Immature natural killer cell (primary cell): ENCODE data around the gene CYFIP2. TPM values are rescaled to one million over a fixed set of nuclear protein-coding genes. Genes with fewer than 3 reads are reported as not detected.

Source experiments
- DNase-seq, 3 donors: peaks; one replicate each; pipeline ENCODE4 v3.0.0; 2022; ENCODE audit warnings: mixed read lengths in 1 of 3
- H3K27ac Mint-ChIP-seq, 6 donors: one replicate each; pipeline ENCODE4 v1.8.0; 2020; ENCODE audit warnings: mixed read lengths in 6 of 6, mild to moderate bottlenecking in 5 of 6, inconsistent platforms in 4 of 6, moderate library complexity in 3 of 6
- H3K27me3 Mint-ChIP-seq, 3 donors: one replicate each; pipeline ENCODE4 v1.8.0; 2020 to 2021; ENCODE audit warnings: low read depth in 3 of 3, mild to moderate bottlenecking in 3 of 3, mixed read lengths in 3 of 3, moderate library complexity in 3 of 3, inconsistent platforms in 1 of 3
- H3K36me3 Mint-ChIP-seq, 3 donors: one replicate each; pipeline ENCODE4 v1.8.0; 2020; ENCODE audit warnings: mixed read lengths in 3 of 3, inconsistent platforms in 2 of 3, mild to moderate bottlenecking in 2 of 3
- H3K4me1 Mint-ChIP-seq, 2 donors: one replicate each; pipeline ENCODE4 v1.8.0; 2020; ENCODE audit warnings: inconsistent platforms in 2 of 2, mild to moderate bottlenecking in 2 of 2, mixed read lengths in 2 of 2, moderate library complexity in 1 of 2
- H3K4me3 Mint-ChIP-seq, 5 donors: one replicate each; pipeline ENCODE4 v1.8.0; 2020; ENCODE audit warnings: mild to moderate bottlenecking in 5 of 5, mixed read lengths in 5 of 5, inconsistent platforms in 3 of 5, moderate library complexity in 3 of 5
- H3K9me3 Mint-ChIP-seq, 6 donors: one replicate each; pipeline ENCODE4 v1.8.0; 2020; ENCODE audit warnings: mild to moderate bottlenecking in 6 of 6, mixed read lengths in 6 of 6, inconsistent platforms in 4 of 6, moderate library complexity in 3 of 6
- polyA plus RNA-seq, 3 donors: library from polyadenylated mRNA; unstranded; fragments of 300-500 nt; fragmentation: Illumina TruSeq; gene quantifications; one replicate each; pipeline ENCODE4 v1.2.3, GENCODE V29; 2021

CYFIP2 gene
- polyA plus RNA-seq, 3 donors from 2014 or later, result 293 to 667 (median 513) TPM

GRCh38 chr5:157267761-157268480 lies 2.0 kb downstream of the CYFIP2 start:
- H3K27ac Mint-ChIP-seq, result peak overlapping the region; percentile 91 to 99 (median 98)
- no peak for DNase-seq
- H3K4me3 Mint-ChIP-seq, result peak overlapping the region; percentile 81 to 98 (median 95)
- H3K4me1 Mint-ChIP-seq, result peaks cover 82 to 94% of the 10 kb centered on the region in 2 donors
- peaks cover 13 to 33% (median 31%) of the 10 kb centered on the region in 3 donors for H3K27me3 Mint-ChIP-seq
- H3K36me3 Mint-ChIP-seq, result peaks cover 11 to 14% (median 11%) of the 10 kb centered on the region in 3 donors
- no peaks in the 10 kb centered on the region for H3K9me3 Mint-ChIP-seq

DNA sequence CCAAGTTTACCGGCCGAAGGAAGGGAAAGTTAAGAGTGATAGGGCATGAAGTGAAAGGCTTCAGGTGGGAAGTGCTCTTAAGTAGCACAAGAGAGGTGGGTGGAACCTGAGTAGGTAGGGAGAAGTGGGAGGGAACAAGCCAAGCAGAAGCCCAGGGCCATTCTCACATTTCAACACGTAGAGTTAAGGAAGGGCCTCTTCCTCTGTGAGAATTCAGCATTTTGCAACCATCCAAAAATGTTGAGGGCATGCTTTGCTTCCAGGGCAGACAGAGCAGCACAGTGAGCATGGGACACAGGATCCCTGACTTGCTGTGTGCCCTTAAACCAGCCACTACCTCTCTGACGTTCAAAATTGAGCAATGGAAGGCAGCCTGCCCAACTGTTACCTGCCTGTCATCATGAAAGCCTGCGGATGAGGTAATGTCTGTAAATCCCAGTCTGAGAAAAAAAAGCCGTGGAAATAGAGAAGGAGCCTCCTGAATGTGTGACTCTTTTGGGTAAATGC lies 3.3 kb downstream of the CYFIP2 start:
- H3K27ac Mint-ChIP-seq, result peak overlapping the region; percentile 99 to 100 (median 100)
- no peak for DNase-seq
- H3K4me3 Mint-ChIP-seq, result peak overlapping the region; percentile 26 to 98 (median 71)
- H3K36me3 Mint-ChIP-seq, result peaks cover 11 to 14% (median 11%) of the 10 kb centered on the region in 3 donors
- H3K4me1 Mint-ChIP-seq, result peaks cover 88 to 94% of the 10 kb centered on the region in 2 donors
- peaks cover 16 to 40% (median 38%) of the 10 kb centered on the region in 3 donors for H3K27me3 Mint-ChIP-seq
- H3K9me3 Mint-ChIP-seq, result no peaks in the 10 kb centered on the region

DNA sequence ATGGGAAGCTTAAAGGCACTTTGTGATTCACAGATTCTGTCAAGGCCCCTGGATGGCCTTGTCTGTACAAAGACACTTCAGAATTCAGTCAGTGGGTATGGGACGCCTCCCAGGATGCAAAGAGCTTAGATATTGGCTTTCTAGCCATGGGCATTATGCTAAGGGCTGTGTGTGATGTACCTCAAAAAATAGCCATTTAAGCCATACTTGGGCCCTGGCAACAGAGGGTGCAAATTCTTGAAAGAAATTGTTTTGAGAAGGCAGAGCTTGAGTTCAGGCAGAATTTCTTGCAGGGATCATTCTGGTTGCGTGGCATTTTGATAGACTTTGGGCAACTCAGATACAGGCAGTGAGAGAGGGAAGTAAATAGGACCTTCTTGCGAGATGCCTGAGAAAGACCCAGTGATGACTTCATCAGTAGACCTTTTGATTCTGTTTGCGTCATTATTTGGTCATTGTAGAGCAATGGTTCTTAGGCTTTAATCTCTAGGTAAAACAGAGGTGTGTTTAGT lies 3.9 kb downstream of the CYFIP2 start:
- Mint-ChIP-seq H3K4me1 (peaks cover 89 to 94% of the 10 kb centered on the region in 2 donors), H3K4me3 (peak overlapping the region; percentile 49 to 98 (median 73)), H3K36me3 (peaks cover 11 to 14% (median 11%) of the 10 kb centered on the region in 3 donors), H3K27me3 (peaks cover 16 to 42% (median 38%) of the 10 kb centered on the region in 3 donors), H3K27ac (peak overlapping the region; percentile 99 to 100 (median 100)), H3K9me3 (no peaks in the 10 kb centered on the region)
- DNase-seq, result no peak

GRCh38 chr5:157270771-157271170 lies 4.8 kb downstream of the CYFIP2 start:
- no peak for DNase-seq
- Mint-ChIP-seq H3K27me3 (peaks cover 13 to 35% (median 34%) of the 10 kb centered on the region in 3 donors), H3K27ac (peak overlapping the region; percentile 99 to 100 (median 100)), H3K4me1 (peaks cover 87 to 93% of the 10 kb centered on the region in 2 donors), H3K36me3 (peaks cover 11 to 14% (median 11%) of the 10 kb centered on the region in 3 donors), H3K9me3 (no peaks in the 10 kb centered on the region), H3K4me3 (peak overlapping the region; percentile 82 to 98 (median 88))

GRCh38 chr5:157271740-157272271 lies 5.9 kb downstream of the CYFIP2 start:
- Mint-ChIP-seq H3K4me1 (peaks cover 94 to 98% of the 10 kb centered on the region in 2 donors), H3K4me3 (peak overlapping the region; percentile 82 to 98 (median 88)), H3K27ac (peak overlapping the region; percentile 99 to 100 (median 100)), H3K36me3 (peaks cover 11 to 14% (median 11%) of the 10 kb centered on the region in 3 donors), H3K9me3 (no peaks in the 10 kb centered on the region), H3K27me3 (peaks cover 12 to 30% (median 30%) of the 10 kb centered on the region in 3 donors)
- peak; percentile 94 to 95 (median 94) for DNase-seq

DNA sequence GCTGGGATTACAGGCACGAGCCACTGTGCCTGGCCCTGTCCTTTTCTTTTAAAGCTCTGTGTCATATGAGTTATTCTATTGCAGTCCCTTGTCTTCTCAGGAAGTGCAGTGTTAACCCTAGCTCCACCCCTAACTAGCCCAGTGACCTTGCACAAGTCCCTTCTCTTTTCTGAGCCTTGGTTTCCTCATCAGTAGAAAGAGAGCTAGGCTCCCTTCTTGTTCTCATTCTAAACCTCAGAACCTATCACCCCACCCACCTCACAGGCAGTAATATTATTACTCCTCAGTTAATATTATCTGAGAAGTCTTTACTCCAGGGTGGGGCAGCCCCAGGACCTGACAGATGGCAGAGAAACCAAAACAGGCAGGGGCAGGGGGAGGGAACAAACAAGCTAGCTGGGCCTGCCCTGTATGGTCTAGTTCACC lies 7.2 kb downstream of the CYFIP2 start:
- H3K27me3 Mint-ChIP-seq, result peaks cover 12 to 26% (median 26%) of the 10 kb centered on the region in 3 donors
- H3K9me3 Mint-ChIP-seq, result no peaks in the 10 kb centered on the region
- peaks cover 90 to 98% of the 10 kb centered on the region in 2 donors for H3K4me1 Mint-ChIP-seq
- H3K4me3 Mint-ChIP-seq, result peak overlapping the region; percentile 82 to 98 (median 86)
- peaks cover 11 to 14% (median 11%) of the 10 kb centered on the region in 3 donors for H3K36me3 Mint-ChIP-seq
- H3K27ac Mint-ChIP-seq, result peak overlapping the region; percentile 96 to 100 (median 99)
- peak; percentile 51 to 62 (median 56) for DNase-seq

DNA sequence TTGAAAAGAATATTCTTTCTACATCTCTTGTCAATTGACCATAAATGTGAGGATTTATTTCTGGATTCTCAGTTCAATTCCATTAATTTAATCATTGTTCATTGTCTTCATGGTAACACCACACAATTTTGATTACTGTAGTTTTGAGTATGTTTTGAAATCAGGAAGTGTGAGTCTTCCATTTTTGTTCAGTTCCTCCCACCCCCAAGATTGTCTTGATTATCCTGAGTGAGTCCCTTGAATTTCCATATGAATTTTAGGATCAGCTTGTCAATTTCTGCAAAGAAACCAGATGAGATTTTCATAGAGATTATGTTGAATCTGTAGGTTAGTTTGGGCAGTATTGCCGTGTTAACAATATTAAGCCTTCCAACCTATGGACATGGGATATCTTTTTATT lies 9.5 kb downstream of the CYFIP2 start:
- Mint-ChIP-seq H3K4me3 (peak overlapping the region in 3 of 5 donors; percentile 10 to 40 (median 21)), H3K4me1 (peaks cover 90 to 98% of the 10 kb centered on the region in 2 donors), H3K36me3 (peaks cover 4 to 6% (median 5%) of the 10 kb centered on the region in 3 donors), H3K27me3 (peaks cover 9 to 22% (median 19%) of the 10 kb centered on the region in 3 donors), H3K9me3 (no peaks in the 10 kb centered on the region), H3K27ac (peak overlapping the region; percentile 82 to 99 (median 88))
- DNase-seq, result no peak

DNA sequence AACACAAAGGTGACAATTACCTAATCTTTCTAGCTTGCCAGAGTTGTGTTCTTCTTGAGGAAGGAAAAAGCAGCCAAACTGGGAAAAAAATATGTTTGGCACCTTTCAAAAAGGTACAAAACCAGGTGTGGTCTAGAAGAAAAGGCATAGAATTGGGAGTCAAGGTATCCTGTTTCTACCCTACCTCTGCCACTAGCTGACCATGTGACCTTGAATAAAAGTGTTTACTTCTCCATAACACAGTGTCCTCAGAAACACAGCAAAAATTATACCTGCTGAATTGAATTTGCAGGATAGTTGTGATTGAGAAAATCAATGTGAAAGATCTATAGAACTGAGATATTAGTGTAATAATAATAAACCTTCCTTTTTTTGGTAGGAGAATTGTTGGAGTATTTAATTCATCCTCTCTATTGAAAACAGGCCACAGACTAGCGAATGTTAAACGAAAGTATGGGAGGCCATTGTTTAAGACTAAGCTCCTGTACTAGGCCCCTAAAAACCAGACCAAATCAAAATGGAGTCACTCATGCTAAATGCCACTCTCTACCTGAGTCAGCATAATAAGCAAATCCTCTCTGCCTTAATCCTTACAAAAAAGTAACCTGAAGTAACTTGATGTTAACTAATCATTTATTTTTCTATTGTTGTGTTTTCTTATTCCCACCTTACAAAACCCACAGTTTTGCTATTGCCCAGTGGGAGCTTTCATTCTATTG lies 12.6 kb downstream of the CYFIP2 start:
- H3K27ac Mint-ChIP-seq, result peak overlapping the region; percentile 50 to 86 (median 79)

DNA sequence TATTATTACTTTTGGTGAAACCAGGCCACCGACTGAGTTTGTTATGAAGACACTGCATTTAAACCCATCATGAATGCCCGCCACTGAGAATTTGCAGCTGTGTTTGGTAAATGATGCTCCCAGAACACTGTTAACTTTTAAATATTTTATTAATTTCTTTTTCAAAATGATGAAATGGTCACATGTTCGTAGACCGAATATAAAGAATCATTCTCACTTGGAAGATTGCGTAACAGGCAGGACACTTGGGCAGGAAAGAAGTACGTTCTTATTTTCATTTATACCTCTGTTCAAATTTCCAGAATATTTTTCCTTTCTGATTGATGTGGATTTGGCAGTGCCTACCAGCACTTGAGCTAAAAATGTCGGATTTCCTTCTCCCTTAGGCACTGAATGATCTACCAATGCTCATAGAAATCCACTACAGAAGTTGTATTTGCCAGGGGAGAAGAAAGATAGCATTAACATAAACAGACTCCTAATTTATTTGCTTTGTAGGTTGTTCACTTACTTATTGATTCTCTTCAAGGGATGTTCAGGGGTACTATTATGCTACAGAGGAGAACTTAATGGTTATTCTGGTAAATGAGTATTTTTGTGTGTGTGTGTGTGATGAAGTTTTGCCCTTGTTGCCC lies 13.8 kb downstream of the CYFIP2 start:
- H3K9me3 Mint-ChIP-seq, result no peaks in the 10 kb centered on the region
- H3K36me3 Mint-ChIP-seq, result peaks cover 0 to 3% (median 0%) of the 10 kb centered on the region in 3 donors
- H3K4me3 Mint-ChIP-seq, result peak overlapping the region in 3 of 5 donors; percentile 1 to 48 (median 47)
- DNase-seq, result no peak
- H3K27me3 Mint-ChIP-seq, result peaks cover 0 to 3% (median 0%) of the 10 kb centered on the region in 3 donors
- H3K27ac Mint-ChIP-seq, result peak overlapping the region; percentile 50 to 90 (median 84)
- H3K4me1 Mint-ChIP-seq, result peaks cover 90 to 98% of the 10 kb centered on the region in 2 donors

More for the DNA sequence above, 12.6 kb downstream of the CYFIP2 start:
- Mint-ChIP-seq H3K9me3 (no peaks in the 10 kb centered on the region), H3K4me3 (no peak overlapping the region), H3K27me3 (peaks cover 2 to 8% (median 8%) of the 10 kb centered on the region in 3 donors), H3K36me3 (peaks cover 0 to 3% (median 0%) of the 10 kb centered on the region in 3 donors), H3K4me1 (peaks cover 90 to 98% of the 10 kb centered on the region in 2 donors)
- no peak for DNase-seq

DNA sequence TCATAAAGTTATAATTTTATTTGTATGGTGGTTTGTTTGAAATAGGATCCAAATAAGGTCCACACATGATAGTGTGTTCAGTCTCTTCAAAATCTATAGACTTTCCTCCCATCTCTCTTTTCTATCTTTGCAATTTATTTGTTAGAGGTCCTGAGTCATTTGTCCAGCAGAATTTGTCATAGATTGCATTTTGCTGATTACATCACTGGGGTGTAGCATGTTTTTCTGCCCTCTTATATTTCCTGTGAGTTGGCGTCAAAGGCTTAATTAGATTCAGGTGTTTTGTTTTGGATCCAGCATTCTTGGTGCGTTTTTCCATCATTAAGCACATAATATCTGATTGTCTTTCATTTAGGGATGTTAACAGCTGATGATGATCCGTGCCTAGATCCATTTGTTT lies 15.0 kb downstream of the CYFIP2 start:
- no peak for DNase-seq
- Mint-ChIP-seq H3K27me3 (peaks cover 0 to 3% (median 0%) of the 10 kb centered on the region in 3 donors), H3K36me3 (peaks cover 0 to 3% (median 0%) of the 10 kb centered on the region in 3 donors), H3K9me3 (no peaks in the 10 kb centered on the region), H3K4me3 (peak overlapping the region in 4 of 5 donors; percentile 26 to 61 (median 33)), H3K4me1 (peaks cover 92 to 99% of the 10 kb centered on the region in 2 donors), H3K27ac (peak overlapping the region; percentile 50 to 85 (median 74))

DNA sequence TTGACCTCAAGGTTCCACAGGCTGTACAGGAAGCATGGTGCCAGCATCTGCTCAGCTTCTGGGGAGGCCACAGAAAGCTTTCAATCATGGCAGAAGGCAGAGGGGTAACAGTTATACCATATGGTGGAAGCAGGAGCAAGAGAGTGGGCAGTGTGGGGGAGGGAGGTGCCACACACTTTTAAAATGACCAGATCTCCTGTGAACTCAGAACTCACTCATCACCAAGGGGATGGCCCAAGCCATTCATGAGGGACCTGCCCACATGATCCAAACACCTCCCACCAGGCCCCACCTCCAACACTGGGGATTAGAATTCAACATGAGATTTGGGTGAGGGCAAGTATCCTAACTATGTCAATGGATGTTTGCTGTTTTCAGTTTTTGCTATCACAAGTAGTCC lies 16.2 kb downstream of the CYFIP2 start:
- Mint-ChIP-seq H3K4me3 (peak overlapping the region in 4 of 5 donors; percentile 11 to 63 (median 15)), H3K27ac (peak overlapping the region; percentile 50 to 90 (median 82)), H3K27me3 (peaks cover 0 to 3% (median 0%) of the 10 kb centered on the region in 3 donors), H3K4me1 (peaks cover 81 to 89% of the 10 kb centered on the region in 2 donors), H3K36me3 (peaks cover under 1 to 4% (median 1%) of the 10 kb centered on the region in 3 donors), H3K9me3 (no peaks in the 10 kb centered on the region)
- DNase-seq, result no peak

DNA sequence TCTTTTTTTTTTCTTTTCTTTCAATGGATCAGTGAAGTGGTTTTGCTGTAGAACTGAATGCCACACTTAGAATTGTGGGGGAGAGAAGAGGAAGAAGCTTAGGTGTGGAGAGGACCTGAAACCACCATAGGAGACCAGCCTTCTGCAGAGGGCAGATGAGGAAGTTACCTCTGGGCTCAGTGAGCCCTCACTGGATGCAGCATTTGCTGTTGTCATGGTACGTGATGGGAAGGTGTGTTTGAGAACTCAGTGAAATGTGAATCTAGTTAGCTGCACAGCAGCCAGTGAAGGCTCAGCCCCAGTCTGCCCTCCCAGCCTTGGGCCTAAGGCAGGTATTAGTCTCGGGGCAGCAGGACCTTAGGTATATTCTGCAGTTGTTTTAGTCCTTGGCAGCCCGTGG lies 17.5 kb downstream of the CYFIP2 start:
- peak overlapping the region; percentile 62 to 90 (median 82) for H3K27ac Mint-ChIP-seq
- H3K36me3 Mint-ChIP-seq, result peaks cover 5 to 16% (median 11%) of the 10 kb centered on the region in 3 donors
- DNase-seq, result no peak
- H3K4me1 Mint-ChIP-seq, result peaks cover 79 to 89% of the 10 kb centered on the region in 2 donors
- H3K9me3 Mint-ChIP-seq, result no peaks in the 10 kb centered on the region
- H3K4me3 Mint-ChIP-seq, result peak overlapping the region; percentile 6 to 63 (median 23)
- peaks cover 0 to 3% (median 0%) of the 10 kb centered on the region in 3 donors for H3K27me3 Mint-ChIP-seq
